Measurements from ENCODE around the gene AGPAT2. TPM values are rescaled to one million over a fixed set of nuclear protein-coding genes. Genes with fewer than 3 reads are reported as not detected.

Gene AGPAT2
- total and polyA plus RNA-seq, 2 donors (not counting 1 experiment from before 2014, with no cell fraction given) = 25.1 to 43.3 TPM

DNA sequence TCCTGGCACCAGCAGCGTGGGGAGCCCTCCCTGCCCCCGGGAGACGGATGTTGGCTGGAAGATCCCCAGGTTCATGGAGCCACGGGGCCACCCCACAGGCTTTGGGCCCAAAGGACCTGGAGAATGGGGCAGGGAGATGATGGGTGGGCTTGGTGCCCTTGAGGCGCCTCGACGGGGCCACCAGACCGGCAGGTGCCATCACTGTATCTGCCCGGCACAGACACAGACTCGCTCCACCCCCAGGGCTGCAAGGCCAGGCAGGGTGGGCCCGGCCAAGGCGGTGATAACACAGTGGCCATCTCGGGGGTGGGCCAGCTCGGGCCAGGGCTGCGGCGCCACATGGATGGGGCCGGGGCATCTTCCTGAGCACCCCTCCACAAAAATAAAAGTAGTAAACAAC is 59.6 kb downstream of the AGPAT2 start:
- no peak overlapping the region for H3K4me2 ChIP-seq (ENCODE audit: extremely low read depth, insufficient read depth, low read length)
- H3K4me3 ChIP-seq (replicated peaks in 1 of 4; ENCODE audit: control extremely low read depth in 1 of 4, insufficient read depth in 1 of 4, low read depth in 3 of 4, low read length in 4 of 4) = no peak overlapping the region
- no peak overlapping the region for H2AFZ ChIP-seq (ENCODE audit: low read length)
- no peaks in the 10 kb centered on the region for H4K20me1 ChIP-seq (ENCODE audit: control insufficient read depth, extremely low read depth, insufficient read depth, low read length)
- peaks cover 9% of the 10 kb centered on the region for H3K4me1 ChIP-seq (ENCODE audit: control insufficient read depth, extremely low read depth, insufficient read depth, low read length)
- H3K9me3 ChIP-seq (ENCODE audit: control insufficient read depth, insufficient read depth, low read depth, low read length) = no peaks in the 10 kb centered on the region
- DNase-seq (ENCODE audit: low read depth in 2 of 2) = no peak
- H3K27me3 ChIP-seq (ENCODE audit: control insufficient read depth, insufficient read depth, low read length) = peaks cover 1% of the 10 kb centered on the region
- H3K79me2 ChIP-seq (ENCODE audit: control insufficient read depth, insufficient read depth, low read length) = no peaks in the 10 kb centered on the region
- H3K36me3 ChIP-seq (ENCODE audit: control insufficient read depth, insufficient read depth, low read length) = no peaks in the 10 kb centered on the region
- no peak overlapping the region for H3K27ac ChIP-seq (ENCODE audit: insufficient read depth, low read length)
- no peak for TF ChIP-seq EZH2 (IDR thresholded peaks at IDR 0.05; ENCODE audit: low read length, missing control alignments)
- TF ChIP-seq, protein P1, sequence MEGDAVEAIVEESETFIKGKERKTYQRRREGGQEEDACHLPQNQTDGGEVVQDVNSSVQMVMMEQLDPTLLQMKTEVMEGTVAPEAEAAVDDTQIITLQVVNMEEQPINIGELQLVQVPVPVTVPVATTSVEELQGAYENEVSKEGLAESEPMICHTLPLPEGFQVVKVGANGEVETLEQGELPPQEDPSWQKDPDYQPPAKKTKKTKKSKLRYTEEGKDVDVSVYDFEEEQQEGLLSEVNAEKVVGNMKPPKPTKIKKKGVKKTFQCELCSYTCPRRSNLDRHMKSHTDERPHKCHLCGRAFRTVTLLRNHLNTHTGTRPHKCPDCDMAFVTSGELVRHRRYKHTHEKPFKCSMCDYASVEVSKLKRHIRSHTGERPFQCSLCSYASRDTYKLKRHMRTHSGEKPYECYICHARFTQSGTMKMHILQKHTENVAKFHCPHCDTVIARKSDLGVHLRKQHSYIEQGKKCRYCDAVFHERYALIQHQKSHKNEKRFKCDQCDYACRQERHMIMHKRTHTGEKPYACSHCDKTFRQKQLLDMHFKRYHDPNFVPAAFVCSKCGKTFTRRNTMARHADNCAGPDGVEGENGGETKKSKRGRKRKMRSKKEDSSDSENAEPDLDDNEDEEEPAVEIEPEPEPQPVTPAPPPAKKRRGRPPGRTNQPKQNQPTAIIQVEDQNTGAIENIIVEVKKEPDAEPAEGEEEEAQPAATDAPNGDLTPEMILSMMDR (conservative IDR thresholded peaks at IDR 0.05 in 1 of 2, IDR thresholded peaks at IDR 0.05 in 1 of 2; ENCODE audit: low read depth in 1 of 2, low read length in 2 of 2) = no peak
- no peak overlapping the region for H3K9ac ChIP-seq (ENCODE audit: insufficient read depth, low read length)

DNA sequence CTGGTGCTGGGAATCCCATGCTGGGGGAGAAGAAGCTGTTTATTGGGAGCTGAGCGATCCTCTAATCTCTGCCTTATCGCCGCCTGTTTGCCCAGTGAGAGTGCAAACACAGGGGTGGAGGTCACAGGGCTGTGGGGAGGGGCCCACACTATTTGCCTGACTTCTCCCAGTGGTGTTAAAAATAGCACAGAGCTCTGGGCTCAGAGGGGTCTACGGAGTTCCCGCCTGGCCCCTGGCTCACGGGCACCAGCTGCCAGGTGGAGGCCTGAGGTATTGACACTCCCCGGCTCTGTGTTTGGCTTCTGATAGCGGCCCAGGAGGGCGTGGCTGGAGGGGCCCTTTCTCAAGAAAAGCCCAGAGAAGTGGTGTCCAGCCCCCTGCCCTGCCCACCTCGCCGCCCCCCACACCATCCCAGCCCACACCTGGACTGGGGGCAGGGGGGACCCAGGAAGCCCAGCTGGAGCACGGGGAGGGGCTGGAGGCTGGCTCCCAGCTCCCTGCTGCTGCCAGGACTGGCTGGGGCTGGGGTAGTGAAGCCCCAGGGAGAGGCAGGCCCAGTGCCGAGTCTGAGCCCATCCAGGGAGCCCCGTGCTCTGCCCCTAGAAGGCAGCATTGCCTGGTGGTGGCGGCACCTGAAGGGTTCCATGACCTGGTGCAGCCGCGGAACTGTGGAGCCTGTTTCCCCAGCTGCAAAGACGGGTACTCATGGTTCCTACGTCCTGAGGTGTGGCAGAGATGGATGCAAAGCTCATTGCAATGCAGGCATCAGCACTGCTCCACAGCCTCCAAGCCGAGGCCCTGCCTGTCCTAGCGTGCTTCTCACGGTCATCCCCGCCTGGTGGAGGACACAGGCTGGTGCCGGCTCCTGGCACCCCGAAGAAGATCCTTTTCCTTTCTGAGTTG is 60.3 kb downstream of the AGPAT2 start:
- Histone ChIP-seq H3K27ac (ENCODE audit: insufficient read depth, low read length) (no peak overlapping the region), H3K79me2 (ENCODE audit: control insufficient read depth, insufficient read depth, low read length) (no peaks in the 10 kb centered on the region), H3K4me1 (ENCODE audit: control insufficient read depth, extremely low read depth, insufficient read depth, low read length) (peaks cover 9% of the 10 kb centered on the region), H3K9me3 (ENCODE audit: control insufficient read depth, insufficient read depth, low read depth, low read length) (no peaks in the 10 kb centered on the region), H4K20me1 (ENCODE audit: control insufficient read depth, extremely low read depth, insufficient read depth, low read length) (no peaks in the 10 kb centered on the region), H2AFZ (ENCODE audit: low read length) (no peak overlapping the region), H3K27me3 (ENCODE audit: control insufficient read depth, insufficient read depth, low read length) (no peaks in the 10 kb centered on the region), H3K9ac (ENCODE audit: insufficient read depth, low read length) (no peak overlapping the region), H3K36me3 (ENCODE audit: control insufficient read depth, insufficient read depth, low read length) (no peaks in the 10 kb centered on the region), H3K4me3 (replicated peaks in 1 of 4; ENCODE audit: control extremely low read depth in 1 of 4, insufficient read depth in 1 of 4, low read depth in 3 of 4, low read length in 4 of 4) (no peak overlapping the region), H3K4me2 (ENCODE audit: extremely low read depth, insufficient read depth, low read length) (no peak overlapping the region)
- DNase-seq (ENCODE audit: low read depth in 2 of 2) = no peak
- no peak for TF ChIP-seq EZH2 (IDR thresholded peaks at IDR 0.05; ENCODE audit: low read length, missing control alignments)
- TF ChIP-seq, protein P1 (conservative IDR thresholded peaks at IDR 0.05 in 1 of 2, IDR thresholded peaks at IDR 0.05 in 1 of 2; ENCODE audit: low read depth in 1 of 2, low read length in 2 of 2) = no peak

DNA sequence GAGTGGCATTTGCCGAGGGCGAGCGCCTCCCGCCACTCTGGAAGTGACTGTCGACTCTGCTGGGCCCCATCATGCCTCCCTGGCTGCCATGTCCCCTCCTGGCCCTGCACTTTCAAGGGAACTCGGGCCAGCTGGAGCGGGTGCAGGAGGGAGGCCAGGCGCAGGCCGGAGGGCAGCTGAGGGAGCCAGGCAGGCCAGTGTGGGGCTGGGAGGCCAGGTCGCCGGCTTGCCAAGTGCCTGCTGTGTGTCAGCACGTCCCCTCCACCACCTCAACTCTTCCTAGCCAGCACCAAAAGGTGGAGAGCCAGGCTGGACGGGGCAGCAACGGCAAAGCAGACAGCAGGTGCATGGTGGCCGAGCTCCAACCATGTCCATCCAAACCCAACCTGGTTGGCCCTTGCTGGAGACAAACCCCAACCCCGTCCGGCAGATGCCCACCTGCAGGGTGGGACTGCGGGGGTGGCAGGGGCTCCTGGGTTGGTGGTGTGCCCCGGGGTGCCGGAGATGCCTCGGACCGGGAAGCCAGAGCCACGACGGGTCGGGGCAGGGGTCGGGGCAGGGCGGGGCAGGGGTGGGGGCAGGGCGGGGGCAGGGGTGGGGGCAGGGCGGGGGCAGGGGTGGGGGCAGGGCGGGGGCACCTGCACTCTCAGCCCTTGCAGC is 61.1 kb downstream of the AGPAT2 start:
- H2AFZ ChIP-seq (ENCODE audit: low read length) = no peak overlapping the region
- no peaks in the 10 kb centered on the region for H3K9me3 ChIP-seq (ENCODE audit: control insufficient read depth, insufficient read depth, low read depth, low read length)
- no peak overlapping the region for H3K4me2 ChIP-seq (ENCODE audit: extremely low read depth, insufficient read depth, low read length)
- H3K27ac ChIP-seq (ENCODE audit: insufficient read depth, low read length) = no peak overlapping the region
- no peak overlapping the region for H3K4me3 ChIP-seq (replicated peaks in 1 of 4; ENCODE audit: control extremely low read depth in 1 of 4, insufficient read depth in 1 of 4, low read depth in 3 of 4, low read length in 4 of 4)
- H3K9ac ChIP-seq (ENCODE audit: insufficient read depth, low read length) = no peak overlapping the region
- H3K36me3 ChIP-seq (ENCODE audit: control insufficient read depth, insufficient read depth, low read length) = no peaks in the 10 kb centered on the region
- H3K27me3 ChIP-seq (ENCODE audit: control insufficient read depth, insufficient read depth, low read length) = no peaks in the 10 kb centered on the region
- H3K79me2 ChIP-seq (ENCODE audit: control insufficient read depth, insufficient read depth, low read length) = no peaks in the 10 kb centered on the region
- no peak for DNase-seq (ENCODE audit: low read depth in 2 of 2)
- H3K4me1 ChIP-seq (ENCODE audit: control insufficient read depth, extremely low read depth, insufficient read depth, low read length) = peaks cover 9% of the 10 kb centered on the region
- H4K20me1 ChIP-seq (ENCODE audit: control insufficient read depth, extremely low read depth, insufficient read depth, low read length) = no peaks in the 10 kb centered on the region
- no peak for TF ChIP-seq EZH2 (IDR thresholded peaks at IDR 0.05; ENCODE audit: low read length, missing control alignments)
- TF ChIP-seq, protein P1 (conservative IDR thresholded peaks at IDR 0.05 in 1 of 2, IDR thresholded peaks at IDR 0.05 in 1 of 2; ENCODE audit: low read depth in 1 of 2, low read length in 2 of 2) = no peak

Data from fibroblast of lung (primary cell).